Retinal pigment epithelial cell (primary cell): ENCODE results near the gene MPRIP.

ENCODE experiments used
- DNase-seq: peaks from one replicate; pipeline ENCODE4 v3.0.0-alpha.2; 2010; ENCODE audit warnings: low read depth
- H3K4me3 ChIP-seq: 2 replicates; pipeline ENCODE4 v1.5.1; 2011; ENCODE audit warnings: mild to moderate bottlenecking, low read length, control low read depth, moderate library complexity
- TF ChIP-seq, protein P1 (sequence below): conservative IDR thresholded peaks from 2 replicates; pipeline ENCODE4 v1.5.1; 2011; ENCODE audit warnings: low read depth, low read length, control low read depth, inconsistent platforms

The MPRIP gene

GRCh38 chr17:17177176-17177575, 134.9 kb downstream of the MPRIP start:
- TF ChIP-seq, protein P1, sequence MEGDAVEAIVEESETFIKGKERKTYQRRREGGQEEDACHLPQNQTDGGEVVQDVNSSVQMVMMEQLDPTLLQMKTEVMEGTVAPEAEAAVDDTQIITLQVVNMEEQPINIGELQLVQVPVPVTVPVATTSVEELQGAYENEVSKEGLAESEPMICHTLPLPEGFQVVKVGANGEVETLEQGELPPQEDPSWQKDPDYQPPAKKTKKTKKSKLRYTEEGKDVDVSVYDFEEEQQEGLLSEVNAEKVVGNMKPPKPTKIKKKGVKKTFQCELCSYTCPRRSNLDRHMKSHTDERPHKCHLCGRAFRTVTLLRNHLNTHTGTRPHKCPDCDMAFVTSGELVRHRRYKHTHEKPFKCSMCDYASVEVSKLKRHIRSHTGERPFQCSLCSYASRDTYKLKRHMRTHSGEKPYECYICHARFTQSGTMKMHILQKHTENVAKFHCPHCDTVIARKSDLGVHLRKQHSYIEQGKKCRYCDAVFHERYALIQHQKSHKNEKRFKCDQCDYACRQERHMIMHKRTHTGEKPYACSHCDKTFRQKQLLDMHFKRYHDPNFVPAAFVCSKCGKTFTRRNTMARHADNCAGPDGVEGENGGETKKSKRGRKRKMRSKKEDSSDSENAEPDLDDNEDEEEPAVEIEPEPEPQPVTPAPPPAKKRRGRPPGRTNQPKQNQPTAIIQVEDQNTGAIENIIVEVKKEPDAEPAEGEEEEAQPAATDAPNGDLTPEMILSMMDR, result no peak
- H3K4me3 ChIP-seq, result no peak overlapping the region
- no peak for DNase-seq

GRCh38 chr17:17179371-17179827, 137.1 kb downstream of the MPRIP start:
- no peak overlapping the region for H3K4me3 ChIP-seq
- no peak for DNase-seq
- TF ChIP-seq, protein P1, result no peak

GRCh38 chr17:17180141-17180603, 137.9 kb downstream of the MPRIP start:
- TF ChIP-seq, protein P1, result no peak
- DNase-seq, result no peak
- no peak overlapping the region for H3K4me3 ChIP-seq

GRCh38 chr17:17180741-17181525, 138.7 kb downstream of the MPRIP start:
- no peak overlapping the region for H3K4me3 ChIP-seq
- no peak for DNase-seq
- TF ChIP-seq, protein P1, result no peak

- H3K4me3 ChIP-seq, result no peak overlapping the region
- DNase-seq, result no peak
Measured at GRCh38 chr17:17181666-17182597, 139.7 kb downstream of the MPRIP start.

GRCh38 chr17:17182598-17183136, 140.4 kb downstream of the MPRIP start:
- TF ChIP-seq, protein P1, result no peak
- H3K4me3 ChIP-seq, result no peak overlapping the region
- DNase-seq, result no peak

More at GRCh38 chr17:17181666-17182597, 139.7 kb downstream of the MPRIP start:
- TF ChIP-seq, protein P1, result no peak
